Measurements from ENCODE around the gene MTX3.

MTX3 gene

GRCh38 chr5:79973996-79974395 lies 17.1 kb downstream of the MTX3 start:
- no peak for DNase-seq (ENCODE audit: low read depth)
- TF ChIP-seq, protein P1, sequence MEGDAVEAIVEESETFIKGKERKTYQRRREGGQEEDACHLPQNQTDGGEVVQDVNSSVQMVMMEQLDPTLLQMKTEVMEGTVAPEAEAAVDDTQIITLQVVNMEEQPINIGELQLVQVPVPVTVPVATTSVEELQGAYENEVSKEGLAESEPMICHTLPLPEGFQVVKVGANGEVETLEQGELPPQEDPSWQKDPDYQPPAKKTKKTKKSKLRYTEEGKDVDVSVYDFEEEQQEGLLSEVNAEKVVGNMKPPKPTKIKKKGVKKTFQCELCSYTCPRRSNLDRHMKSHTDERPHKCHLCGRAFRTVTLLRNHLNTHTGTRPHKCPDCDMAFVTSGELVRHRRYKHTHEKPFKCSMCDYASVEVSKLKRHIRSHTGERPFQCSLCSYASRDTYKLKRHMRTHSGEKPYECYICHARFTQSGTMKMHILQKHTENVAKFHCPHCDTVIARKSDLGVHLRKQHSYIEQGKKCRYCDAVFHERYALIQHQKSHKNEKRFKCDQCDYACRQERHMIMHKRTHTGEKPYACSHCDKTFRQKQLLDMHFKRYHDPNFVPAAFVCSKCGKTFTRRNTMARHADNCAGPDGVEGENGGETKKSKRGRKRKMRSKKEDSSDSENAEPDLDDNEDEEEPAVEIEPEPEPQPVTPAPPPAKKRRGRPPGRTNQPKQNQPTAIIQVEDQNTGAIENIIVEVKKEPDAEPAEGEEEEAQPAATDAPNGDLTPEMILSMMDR (IDR thresholded peaks at IDR 0.05; ENCODE audit: control insufficient read depth, extremely low read depth, insufficient read depth), result no peak
- no peak overlapping the region for H3K4me3 ChIP-seq (ENCODE audit: low read depth, low read length)

- no peak for DNase-seq (ENCODE audit: low read depth)
- TF ChIP-seq, protein P1 (IDR thresholded peaks at IDR 0.05; ENCODE audit: control insufficient read depth, extremely low read depth, insufficient read depth), result no peak
- no peak overlapping the region for H3K4me3 ChIP-seq (ENCODE audit: low read depth, low read length)
These were observed 17.6 kb downstream of the MTX3 start for GRCh38 chr5:79973511-79973910.

- H3K4me3 ChIP-seq (ENCODE audit: low read depth, low read length), result no peak overlapping the region
- DNase-seq (ENCODE audit: low read depth), result no peak
- TF ChIP-seq, protein P1 (IDR thresholded peaks at IDR 0.05; ENCODE audit: control insufficient read depth, extremely low read depth, insufficient read depth), result no peak
These were observed 19.9 kb downstream of the MTX3 start for GRCh38 chr5:79971156-79971555.

DNA sequence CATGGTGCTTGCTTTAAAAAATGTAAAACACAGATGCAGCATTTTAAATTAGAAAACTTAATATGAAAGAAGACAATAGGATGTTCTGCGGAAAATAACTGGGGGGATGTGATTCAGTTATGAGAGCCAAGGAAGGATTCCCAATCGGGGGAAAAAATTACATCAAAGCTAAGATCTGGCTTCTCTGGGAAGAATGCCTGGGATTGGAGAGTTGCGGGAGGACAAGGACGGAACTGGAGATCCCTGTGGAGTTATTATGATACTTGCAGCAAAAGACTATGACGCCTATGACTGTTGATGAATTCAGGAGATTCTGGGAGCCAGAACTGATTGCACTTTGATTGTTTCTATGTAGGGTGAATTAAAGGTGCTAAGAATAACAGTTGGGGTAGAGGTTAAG lies 24.6 kb downstream of the MTX3 start:
- DNase-seq (ENCODE audit: low read depth), result no peak
- TF ChIP-seq, protein P1 (IDR thresholded peaks at IDR 0.05; ENCODE audit: control insufficient read depth, extremely low read depth, insufficient read depth), result no peak
- H3K4me3 ChIP-seq (ENCODE audit: low read depth, low read length), result no peak overlapping the region

DNA sequence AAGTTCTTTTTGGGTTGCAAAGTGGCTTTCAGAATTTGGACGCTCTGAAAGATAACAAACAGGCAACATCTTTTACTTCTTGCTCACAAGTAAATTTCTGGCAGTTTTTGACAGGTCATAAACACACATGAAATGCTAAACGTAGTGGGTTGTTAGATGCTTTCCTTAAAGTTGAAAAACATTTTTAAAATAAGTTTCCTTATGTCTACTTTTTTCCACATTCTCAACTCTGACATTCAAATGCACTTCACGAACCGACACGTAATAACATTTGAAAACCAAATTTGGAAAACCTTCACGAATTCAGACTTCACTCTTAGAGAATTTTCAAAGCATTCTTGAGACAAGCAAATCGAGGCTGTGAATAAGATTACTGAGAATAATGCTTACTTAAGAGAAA lies 26.9 kb downstream of the MTX3 start:
- TF ChIP-seq, protein P1 (IDR thresholded peaks at IDR 0.05; ENCODE audit: control insufficient read depth, extremely low read depth, insufficient read depth), result no peak
- DNase-seq (ENCODE audit: low read depth), result no peak

GRCh38 chr5:79963261-79964061 lies 27.6 kb downstream of the MTX3 start:
- no peak for DNase-seq (ENCODE audit: low read depth)
- H3K4me3 ChIP-seq (ENCODE audit: low read depth, low read length), result no peak overlapping the region
- TF ChIP-seq, protein P1 (IDR thresholded peaks at IDR 0.05; ENCODE audit: control insufficient read depth, extremely low read depth, insufficient read depth), result no peak

More for the DNA sequence above, 26.9 kb downstream of the MTX3 start:
- no peak overlapping the region for H3K4me3 ChIP-seq (ENCODE audit: low read depth, low read length)
